HFFc6 (cell line): ENCODE results near the gene CENPO. TPM values are rescaled to one million over a fixed set of nuclear protein-coding genes. Genes with fewer than 3 reads are reported as not detected.
A peak's percentile ranks its signal among the peaks of the same experiment; 100 is the strongest.

Experiments used
- DNase-seq: peaks from one replicate; pipeline ENCODE4 v3.0.0-alpha.2; 2018
- H3K27ac Mint-ChIP-seq: 2 replicates; pipeline ENCODE4 v1.8.0; 2020; ENCODE audit warnings: mild to moderate bottlenecking, mixed read lengths
- H3K27me3 Mint-ChIP-seq: 2 replicates; pipeline ENCODE4 v1.8.0; 2021; ENCODE audit warnings: mild to moderate bottlenecking, moderate library complexity, mixed read lengths; ENCODE audit not compliant: insufficient read depth
- H3K36me3 Mint-ChIP-seq: 2 replicates; pipeline ENCODE4 v1.8.0; 2021; ENCODE audit warnings: low read depth, mixed read lengths
- H3K4me1 Mint-ChIP-seq: 2 replicates; pipeline ENCODE4 v1.8.0; 2020; ENCODE audit warnings: low read depth, mixed read lengths
- H3K4me3 Mint-ChIP-seq: 2 replicates; pipeline ENCODE4 v1.8.0; 2020; ENCODE audit warnings: mild to moderate bottlenecking, moderate library complexity, mixed read lengths
- H3K9me3 Mint-ChIP-seq: 2 replicates; pipeline ENCODE4 v1.8.0; 2020; ENCODE audit warnings: mild to moderate bottlenecking, mixed read lengths
- total RNA-seq, 6 experiments: library from RNA; stranded (reverse); fragmentation: NEBNext Ultra II Directional; extraction: Animal tissue kit (Norgen Biotek cat#: 25700); gene quantifications; 2 replicates in 1 of 6; 3 replicates in 5 of 6; pipeline ENCODE4 v1.2.3, GENCODE V29; 2021
- TF ChIP-seq, protein P1 (sequence below): fragments of 200-600 bp; sonication (generic); IDR thresholded peaks from 2 replicates; pipeline ENCODE4 v1.5.0; 2021; ENCODE audit warnings: antibody characterized with exemption, mild to moderate bottlenecking

The CENPO gene
- total RNA-seq, 6 experiments from 2014 or later, result 19.1 to 28.7 (median 24.7) TPM

DNA sequence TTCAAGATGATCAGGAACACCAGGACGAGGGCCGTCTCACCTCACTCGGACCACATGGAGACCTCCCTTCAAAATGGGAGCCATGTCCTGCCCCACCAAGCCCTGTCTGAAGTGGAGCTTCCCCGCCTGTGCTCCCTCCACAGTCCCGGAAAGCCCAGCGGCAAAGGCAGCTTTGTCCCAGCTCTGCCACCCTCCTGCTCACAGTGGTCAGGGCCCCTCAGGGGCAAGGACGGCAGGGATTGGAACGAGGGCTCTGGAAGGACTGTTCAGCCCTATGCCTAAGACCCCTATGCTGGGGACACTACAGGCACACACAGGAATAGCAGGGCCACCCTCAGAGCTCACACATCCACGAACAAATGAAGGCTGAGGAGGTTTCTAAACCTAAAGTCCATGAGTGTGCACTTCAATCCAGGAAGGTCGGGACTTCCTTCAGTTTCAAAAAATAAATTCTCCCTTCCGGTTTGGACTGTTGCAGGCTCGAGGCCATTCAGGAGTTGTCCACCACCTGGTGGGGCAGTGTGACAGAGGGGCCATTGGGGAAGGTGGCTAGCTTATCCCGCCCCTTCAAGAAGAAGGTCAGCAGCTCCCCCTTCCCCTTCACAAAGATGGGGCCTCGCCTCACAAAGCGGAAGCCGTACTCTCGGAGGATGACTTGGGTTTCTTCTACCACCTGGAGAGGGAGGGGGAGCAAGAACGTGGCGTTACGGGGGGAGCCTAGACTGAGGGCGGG, 26.4 kb downstream of the CENPO start:
- Mint-ChIP-seq H3K4me3 (no peak overlapping the region), H3K27me3 (peaks cover 2% of the 10 kb centered on the region; the same call in 1 of the 2 replicates), H3K9me3 (no peaks in the 10 kb centered on the region), H3K36me3 (peaks cover 30% of the 10 kb centered on the region), H3K27ac (no peak overlapping the region), H3K4me1 (peaks cover 45% of the 10 kb centered on the region)
- TF ChIP-seq, protein P1, sequence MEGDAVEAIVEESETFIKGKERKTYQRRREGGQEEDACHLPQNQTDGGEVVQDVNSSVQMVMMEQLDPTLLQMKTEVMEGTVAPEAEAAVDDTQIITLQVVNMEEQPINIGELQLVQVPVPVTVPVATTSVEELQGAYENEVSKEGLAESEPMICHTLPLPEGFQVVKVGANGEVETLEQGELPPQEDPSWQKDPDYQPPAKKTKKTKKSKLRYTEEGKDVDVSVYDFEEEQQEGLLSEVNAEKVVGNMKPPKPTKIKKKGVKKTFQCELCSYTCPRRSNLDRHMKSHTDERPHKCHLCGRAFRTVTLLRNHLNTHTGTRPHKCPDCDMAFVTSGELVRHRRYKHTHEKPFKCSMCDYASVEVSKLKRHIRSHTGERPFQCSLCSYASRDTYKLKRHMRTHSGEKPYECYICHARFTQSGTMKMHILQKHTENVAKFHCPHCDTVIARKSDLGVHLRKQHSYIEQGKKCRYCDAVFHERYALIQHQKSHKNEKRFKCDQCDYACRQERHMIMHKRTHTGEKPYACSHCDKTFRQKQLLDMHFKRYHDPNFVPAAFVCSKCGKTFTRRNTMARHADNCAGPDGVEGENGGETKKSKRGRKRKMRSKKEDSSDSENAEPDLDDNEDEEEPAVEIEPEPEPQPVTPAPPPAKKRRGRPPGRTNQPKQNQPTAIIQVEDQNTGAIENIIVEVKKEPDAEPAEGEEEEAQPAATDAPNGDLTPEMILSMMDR, result no peak
- no peak for DNase-seq

DNA sequence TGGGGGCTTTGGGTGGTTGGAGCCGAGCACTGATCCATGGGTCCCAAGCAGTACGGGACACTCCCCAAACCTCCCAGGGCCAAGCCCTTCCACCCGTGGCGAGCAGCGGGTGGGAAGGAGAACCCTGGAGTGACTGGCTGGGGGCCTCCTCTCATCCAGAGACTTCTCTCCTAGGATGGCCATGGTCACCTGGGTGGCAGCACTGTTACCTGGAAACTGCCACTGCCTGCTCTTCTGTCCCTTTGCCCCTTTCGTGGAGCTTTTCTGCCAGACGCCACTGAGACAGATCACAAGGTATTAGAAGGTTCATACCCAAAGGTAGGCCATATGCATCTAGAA, 26.9 kb downstream of the CENPO start:
- Mint-ChIP-seq H3K27ac (no peak overlapping the region), H3K9me3 (no peaks in the 10 kb centered on the region), H3K4me1 (peaks cover 42% of the 10 kb centered on the region), H3K36me3 (peaks cover 30% of the 10 kb centered on the region), H3K27me3 (peaks cover 2% of the 10 kb centered on the region; the same call in 1 of the 2 replicates), H3K4me3 (no peak overlapping the region)
- DNase-seq, result no peak
- TF ChIP-seq, protein P1, result no peak

DNA sequence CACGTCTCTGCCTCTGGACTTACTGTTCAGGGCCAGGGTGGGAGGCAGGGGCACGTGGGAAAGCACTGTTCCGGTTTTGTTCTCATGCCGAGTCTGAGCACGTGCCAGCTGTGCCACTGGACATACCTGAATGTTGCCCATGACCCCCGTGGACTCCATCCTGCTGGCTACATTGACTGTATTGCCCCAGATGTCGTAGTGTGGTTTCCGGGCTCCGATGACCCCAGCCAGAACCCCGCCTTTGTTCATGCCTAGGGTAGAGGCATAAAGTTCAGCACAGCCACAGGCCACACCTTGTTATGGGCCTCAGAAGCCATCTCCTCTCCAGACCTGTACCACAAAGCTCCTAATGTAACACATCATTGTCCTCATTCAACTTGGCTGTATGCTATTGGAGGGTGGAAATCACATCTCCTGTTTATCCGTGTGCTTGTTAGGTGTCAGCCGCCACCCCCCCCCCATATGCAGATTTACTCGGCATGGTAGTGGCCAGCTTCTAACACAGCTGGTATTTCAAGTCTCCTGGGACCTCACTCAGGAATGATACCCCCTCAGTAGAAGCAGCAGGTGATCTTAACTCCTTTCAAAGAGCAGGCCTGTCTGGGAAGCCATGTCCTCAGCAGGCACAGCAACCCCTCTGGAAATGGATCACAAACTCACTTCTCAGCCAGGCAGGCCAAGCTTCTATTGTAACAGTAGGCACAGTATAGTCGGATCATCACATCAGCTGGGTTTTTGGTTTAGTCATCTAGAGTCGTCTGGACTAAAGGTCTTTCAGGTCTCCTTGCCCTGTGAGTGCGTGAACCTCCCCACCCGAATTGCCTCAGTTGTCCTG, 27.6 kb downstream of the CENPO start:
- no peak for DNase-seq
- Mint-ChIP-seq H3K27ac (peak overlapping the region; percentile 42; the same call in 1 of the 2 replicates), H3K36me3 (peaks cover 28% of the 10 kb centered on the region), H3K9me3 (no peaks in the 10 kb centered on the region), H3K27me3 (peaks cover 3% of the 10 kb centered on the region), H3K4me3 (no peak overlapping the region), H3K4me1 (peaks cover 38% of the 10 kb centered on the region)
- TF ChIP-seq, protein P1, result no peak

DNA sequence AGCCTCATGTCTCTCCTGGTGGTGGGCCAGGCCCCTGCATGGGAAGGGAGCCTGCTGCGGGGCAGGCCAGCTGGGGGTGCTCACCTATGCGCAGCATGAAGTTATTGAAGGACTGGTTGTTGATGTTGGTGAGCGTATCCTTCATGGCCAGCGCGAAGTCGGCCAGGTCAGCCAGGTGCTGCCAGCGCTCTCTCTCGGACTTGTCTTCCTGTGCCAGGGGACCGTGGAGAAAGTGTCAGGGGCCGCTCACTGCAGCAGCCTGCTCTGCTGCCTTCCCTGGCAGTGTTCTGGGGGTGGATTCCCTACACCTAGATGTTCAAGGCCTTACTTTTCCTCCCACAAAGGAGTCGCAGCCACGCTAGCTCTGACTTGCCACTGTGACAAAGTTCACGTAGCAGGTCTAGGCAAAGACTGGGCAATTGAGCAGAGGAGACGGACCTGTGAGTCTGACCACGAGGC, 28.2 kb downstream of the CENPO start:
- peaks cover 4% of the 10 kb centered on the region for H3K27me3 Mint-ChIP-seq
- H3K4me1 Mint-ChIP-seq, result peaks cover 38% of the 10 kb centered on the region
- no peaks in the 10 kb centered on the region for H3K9me3 Mint-ChIP-seq
- H3K36me3 Mint-ChIP-seq, result peaks cover 21% of the 10 kb centered on the region
- no peak overlapping the region for H3K4me3 Mint-ChIP-seq
- no peak for DNase-seq
- TF ChIP-seq, protein P1, result no peak
- H3K27ac Mint-ChIP-seq, result peak overlapping the region; percentile 24; the same call in 1 of the 2 replicates

DNA sequence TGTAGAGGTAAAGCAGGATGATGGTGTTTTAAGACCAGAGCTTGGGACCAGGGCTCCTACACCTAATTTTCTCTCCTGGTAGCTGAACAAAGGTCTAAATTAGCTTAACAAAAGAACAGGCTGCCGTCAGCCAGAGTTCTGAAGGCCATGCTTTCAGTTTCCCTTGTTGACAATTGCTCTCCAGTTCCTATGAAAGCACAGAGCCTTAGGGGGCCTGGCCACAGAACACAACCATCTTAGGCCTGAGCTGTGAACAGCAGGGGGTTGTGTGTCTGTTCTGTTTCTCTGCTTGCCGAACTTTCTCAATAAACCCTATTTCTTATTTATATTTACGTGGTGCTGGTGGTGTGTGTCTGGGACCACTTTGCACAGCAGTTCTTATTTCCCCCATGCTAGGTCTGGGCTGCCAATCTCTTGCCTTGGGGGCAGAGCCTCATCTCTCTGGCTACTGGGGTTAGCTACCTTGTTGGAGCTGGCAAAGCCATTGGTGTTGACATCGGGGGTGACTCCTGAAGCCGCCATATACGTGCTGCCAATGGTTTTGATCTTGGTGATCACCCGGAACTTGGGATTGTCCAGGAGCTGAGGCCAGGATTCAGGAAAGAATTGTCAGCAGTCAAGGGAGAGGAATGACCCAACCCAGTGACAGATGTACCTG, 29.0 kb downstream of the CENPO start:
- TF ChIP-seq, protein P1, result no peak
- Mint-ChIP-seq H3K9me3 (no peaks in the 10 kb centered on the region), H3K27me3 (peaks cover 4% of the 10 kb centered on the region; the same call in 1 of the 2 replicates), H3K36me3 (peaks cover 15% of the 10 kb centered on the region), H3K4me3 (no peak overlapping the region), H3K27ac (no peak overlapping the region), H3K4me1 (peaks cover 37% of the 10 kb centered on the region)
- no peak for DNase-seq
